Measurements from ENCODE around the gene FMNL3. TPM values are rescaled to one million over a fixed set of nuclear protein-coding genes. Genes with fewer than 3 reads are reported as not detected.
A peak's percentile ranks its signal among the peaks of the same experiment; 100 is the strongest.
"Not testable (repeated sequence)": the region's sequence is repeated elsewhere in the genome, so short reads cannot be mapped to it uniquely, and the experiment has no call there.

Gene FMNL3
- total and polyA plus RNA-seq, 4 donors, result 0.72 to 4.5 (median 2.6) TPM

GRCh38 chr12:49612210-49612609, 95.0 kb downstream of the FMNL3 start:
- Histone ChIP-seq H3K36me3 (ENCODE audit: control insufficient read depth in 4 of 4, insufficient read depth in 3 of 4, low read depth in 1 of 4, low read length in 3 of 4) (no peaks in the 10 kb centered on the region), H3K4me1 (ENCODE audit: control insufficient read depth in 4 of 4, insufficient read depth in 4 of 4, low read length in 3 of 4) (peaks cover 0 to 5% (median 2%) of the 10 kb centered on the region in 4 donors), H3K9ac (ENCODE audit: low read depth in 1 of 2, low read length in 2 of 2) (no peak overlapping the region), H3K4me3 (ENCODE audit: low read depth in 1 of 3, low read length in 3 of 3) (no peak overlapping the region), H3K27ac (ENCODE audit: low read depth in 1 of 2, low read length in 2 of 2) (no peak overlapping the region), H3K9me3 (ENCODE audit: control insufficient read depth in 4 of 4, low read length in 3 of 4) (no peaks in the 10 kb centered on the region), H3K27me3 (ENCODE audit: control insufficient read depth in 4 of 4, insufficient read depth in 4 of 4, low read length in 3 of 4) (no peaks in the 10 kb centered on the region)
- TF ChIP-seq ZBTB33 (IDR thresholded peaks at IDR 0.05), result no peak
- peak; percentile 28 to 35 for TF ChIP-seq HNF4A (conservative IDR thresholded peaks at IDR 0.05)
- no peak for TF ChIP-seq HNF4G (IDR thresholded peaks at IDR 0.05)
- no peak for TF ChIP-seq EGR1 (IDR thresholded peaks at IDR 0.05; ENCODE audit: low read depth in 2 of 2)
- DNase-seq (ENCODE audit: low spot score), result no peak

- not testable (repeated sequence) for H3K4me1 ChIP-seq (ENCODE audit: control insufficient read depth in 4 of 4, insufficient read depth in 4 of 4, low read length in 3 of 4); H3K27me3 ChIP-seq (ENCODE audit: control insufficient read depth in 4 of 4, insufficient read depth in 4 of 4, low read length in 3 of 4); H3K9me3 ChIP-seq (ENCODE audit: control insufficient read depth in 4 of 4, low read length in 3 of 4); DNase-seq (ENCODE audit: low spot score); H3K9ac ChIP-seq (ENCODE audit: low read depth in 1 of 2, low read length in 2 of 2); H3K4me3 ChIP-seq (ENCODE audit: low read depth in 1 of 3, low read length in 3 of 3); H3K36me3 ChIP-seq (ENCODE audit: control insufficient read depth in 4 of 4, insufficient read depth in 3 of 4, low read depth in 1 of 4, low read length in 3 of 4); H3K27ac ChIP-seq (ENCODE audit: low read depth in 1 of 2, low read length in 2 of 2)
- WGBS, result 96% methylated on average over 4 of the region's 4 CpGs
These were observed 96.4 kb downstream of the FMNL3 start for GRCh38 chr12:49610785-49611184.

DNA sequence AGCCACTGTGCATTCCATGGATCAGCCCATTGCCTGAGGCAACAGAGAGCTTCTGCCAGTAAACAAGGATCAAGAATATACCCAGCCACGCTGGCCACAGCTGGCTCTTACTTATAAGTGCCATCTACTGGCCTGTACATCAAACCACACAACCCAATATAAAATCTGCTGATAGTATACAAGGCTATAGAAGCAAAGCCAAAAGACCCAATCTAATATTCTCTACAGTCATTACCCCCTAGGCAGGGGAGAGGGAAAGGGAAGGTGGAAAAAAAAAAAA, 97.4 kb downstream of the FMNL3 start:
- no peak overlapping the region for H3K9ac ChIP-seq (ENCODE audit: low read depth in 1 of 2, low read length in 2 of 2)
- H3K4me3 ChIP-seq (ENCODE audit: low read depth in 1 of 3, low read length in 3 of 3), result no peak overlapping the region
- TF ChIP-seq HNF4G (IDR thresholded peaks at IDR 0.05) (no peak), ZBTB33 (IDR thresholded peaks at IDR 0.05) (no peak), JUND (IDR thresholded peaks at IDR 0.05) (no peak), YY1 (IDR thresholded peaks at IDR 0.05) (no peak), ATF3 (IDR thresholded peaks at IDR 0.05) (no peak), RAD21 (IDR thresholded peaks at IDR 0.05) (no peak), TAF1 (conservative IDR thresholded peaks at IDR 0.05) (no peak), MAX (IDR thresholded peaks at IDR 0.05) (no peak), NR2F2 (IDR thresholded peaks at IDR 0.05) (no peak), SP1 (IDR thresholded peaks at IDR 0.05) (no peak), GABPA (IDR thresholded peaks at IDR 0.05 in 1 of 2, conservative IDR thresholded peaks at IDR 0.05 in 1 of 2) (no peak), FOXA2 (IDR thresholded peaks at IDR 0.05) (no peak), RXRA (IDR thresholded peaks at IDR 0.05) (no peak), HNF4A (conservative IDR thresholded peaks at IDR 0.05) (no peak), FOXA1 (IDR thresholded peaks at IDR 0.05) (no peak), REST (IDR thresholded peaks at IDR 0.05) (no peak), EGR1 (IDR thresholded peaks at IDR 0.05; ENCODE audit: low read depth in 2 of 2) (no peak)
- TF ChIP-seq, protein P1, sequence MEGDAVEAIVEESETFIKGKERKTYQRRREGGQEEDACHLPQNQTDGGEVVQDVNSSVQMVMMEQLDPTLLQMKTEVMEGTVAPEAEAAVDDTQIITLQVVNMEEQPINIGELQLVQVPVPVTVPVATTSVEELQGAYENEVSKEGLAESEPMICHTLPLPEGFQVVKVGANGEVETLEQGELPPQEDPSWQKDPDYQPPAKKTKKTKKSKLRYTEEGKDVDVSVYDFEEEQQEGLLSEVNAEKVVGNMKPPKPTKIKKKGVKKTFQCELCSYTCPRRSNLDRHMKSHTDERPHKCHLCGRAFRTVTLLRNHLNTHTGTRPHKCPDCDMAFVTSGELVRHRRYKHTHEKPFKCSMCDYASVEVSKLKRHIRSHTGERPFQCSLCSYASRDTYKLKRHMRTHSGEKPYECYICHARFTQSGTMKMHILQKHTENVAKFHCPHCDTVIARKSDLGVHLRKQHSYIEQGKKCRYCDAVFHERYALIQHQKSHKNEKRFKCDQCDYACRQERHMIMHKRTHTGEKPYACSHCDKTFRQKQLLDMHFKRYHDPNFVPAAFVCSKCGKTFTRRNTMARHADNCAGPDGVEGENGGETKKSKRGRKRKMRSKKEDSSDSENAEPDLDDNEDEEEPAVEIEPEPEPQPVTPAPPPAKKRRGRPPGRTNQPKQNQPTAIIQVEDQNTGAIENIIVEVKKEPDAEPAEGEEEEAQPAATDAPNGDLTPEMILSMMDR (IDR thresholded peaks at IDR 0.05; ENCODE audit: low read depth, low read length, missing input control), result no peak
- WGBS, result 88% methylated on average over 1 of the region's 1 CpG
- DNase-seq (ENCODE audit: low spot score), result no peak
- no peak overlapping the region for H3K27ac ChIP-seq (ENCODE audit: low read depth in 1 of 2, low read length in 2 of 2)
- H3K27me3 ChIP-seq (ENCODE audit: control insufficient read depth in 4 of 4, insufficient read depth in 4 of 4, low read length in 3 of 4), result no peaks in the 10 kb centered on the region
- H3K36me3 ChIP-seq (ENCODE audit: control insufficient read depth in 4 of 4, insufficient read depth in 3 of 4, low read depth in 1 of 4, low read length in 3 of 4), result no peaks in the 10 kb centered on the region
- H3K4me1 ChIP-seq (ENCODE audit: control insufficient read depth in 4 of 4, insufficient read depth in 4 of 4, low read length in 3 of 4), result peaks cover 0 to 5% (median 2%) of the 10 kb centered on the region in 4 donors
- H3K9me3 ChIP-seq (ENCODE audit: control insufficient read depth in 4 of 4, low read length in 3 of 4), result no peaks in the 10 kb centered on the region

Data from liver (tissue), 9 donors.